SH-SY5Y (cell line): ENCODE measurements around the gene VTI1A.

ENCODE experiments used
- GATA2 ChIP-seq: IDR thresholded peaks from 2 replicates; pipeline ENCODE4 v1.6.1; 2011; ENCODE audit warnings: mild to moderate bottlenecking, low read depth, low read length
- GATA3 ChIP-seq: IDR thresholded peaks from 2 replicates; pipeline ENCODE4 v1.6.1; 2011; ENCODE audit warnings: low read depth, mild to moderate bottlenecking, low read length, moderate library complexity

DNA sequence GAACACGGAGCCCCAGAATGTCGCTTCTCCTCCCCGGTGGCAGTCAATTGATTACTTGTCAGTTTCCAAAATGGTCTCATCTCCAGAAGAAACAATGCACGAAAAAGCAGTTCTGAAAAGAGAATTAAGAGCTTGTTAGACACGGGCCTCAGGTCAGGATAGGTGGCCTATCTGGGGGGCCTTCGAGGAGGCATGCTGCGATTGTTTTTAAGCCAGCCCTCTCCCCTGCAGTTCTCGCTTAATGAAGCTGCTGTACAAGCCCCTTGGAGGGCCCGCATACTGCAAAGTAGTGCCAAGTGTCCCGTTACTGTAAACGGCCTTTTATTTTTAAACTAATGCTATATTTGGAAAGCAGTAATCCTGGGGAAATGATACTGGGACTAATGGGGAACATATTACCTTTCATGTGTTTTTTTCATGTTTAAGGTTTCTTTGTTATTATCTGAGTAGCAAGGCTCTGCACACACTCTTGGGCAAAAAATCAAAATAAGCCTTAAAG is 388.3 kb downstream of the VTI1A start:
- TF ChIP-seq GATA3: no peak
- TF ChIP-seq GATA2: no peak
